ENCODE results near the gene MAMDC4.

Gene MAMDC4

DNA sequence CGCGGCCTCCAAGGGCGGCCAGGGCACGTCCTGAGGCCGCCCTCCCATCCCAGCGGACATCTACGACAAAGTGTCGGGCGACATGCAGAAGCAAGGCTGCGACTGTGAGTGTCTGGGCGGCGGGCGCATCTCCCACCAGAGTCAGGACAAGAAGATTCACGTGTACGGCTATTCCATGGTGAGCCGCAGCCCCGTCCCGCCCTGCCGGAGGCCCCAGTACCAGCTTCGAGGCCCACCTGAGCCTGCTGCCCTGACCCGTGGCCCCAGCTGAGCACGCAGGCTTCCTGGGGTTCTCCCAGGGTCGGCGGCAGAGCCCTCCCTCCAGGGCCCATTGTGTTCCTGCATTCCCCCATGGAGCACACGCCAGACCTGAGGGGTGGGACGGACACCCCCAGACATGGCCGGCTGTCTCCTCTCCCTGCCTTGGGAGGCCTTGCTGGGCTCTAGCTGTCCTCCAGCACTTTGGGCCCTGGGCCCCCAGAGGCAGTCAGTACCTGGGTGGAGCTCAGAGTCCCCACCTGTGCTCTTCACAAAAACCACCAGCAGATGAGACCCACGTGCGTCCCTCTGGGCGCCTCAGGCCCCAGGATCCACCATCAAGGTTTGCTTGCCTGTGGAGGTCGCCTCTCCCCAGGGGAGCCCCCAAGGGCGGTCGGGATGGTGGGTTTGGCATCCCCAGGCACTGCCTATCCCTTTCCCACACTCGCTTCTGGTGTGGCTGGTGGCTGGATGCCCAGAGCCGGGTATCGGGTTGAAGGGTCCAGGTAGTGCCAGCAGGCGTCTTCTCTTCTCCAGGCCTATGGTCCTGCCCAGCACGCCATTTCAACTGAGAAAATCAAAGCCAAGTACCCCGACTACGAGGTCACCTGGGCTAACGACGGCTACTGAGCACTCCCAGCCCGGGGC, 1.9 kb upstream of the MAMDC4 start:
- no peak for DNase-seq

- no peak for DNase-seq
Measured at GRCh38 chr9:136850866-136851775, 1.0 kb upstream of the MAMDC4 start.

DNA sequence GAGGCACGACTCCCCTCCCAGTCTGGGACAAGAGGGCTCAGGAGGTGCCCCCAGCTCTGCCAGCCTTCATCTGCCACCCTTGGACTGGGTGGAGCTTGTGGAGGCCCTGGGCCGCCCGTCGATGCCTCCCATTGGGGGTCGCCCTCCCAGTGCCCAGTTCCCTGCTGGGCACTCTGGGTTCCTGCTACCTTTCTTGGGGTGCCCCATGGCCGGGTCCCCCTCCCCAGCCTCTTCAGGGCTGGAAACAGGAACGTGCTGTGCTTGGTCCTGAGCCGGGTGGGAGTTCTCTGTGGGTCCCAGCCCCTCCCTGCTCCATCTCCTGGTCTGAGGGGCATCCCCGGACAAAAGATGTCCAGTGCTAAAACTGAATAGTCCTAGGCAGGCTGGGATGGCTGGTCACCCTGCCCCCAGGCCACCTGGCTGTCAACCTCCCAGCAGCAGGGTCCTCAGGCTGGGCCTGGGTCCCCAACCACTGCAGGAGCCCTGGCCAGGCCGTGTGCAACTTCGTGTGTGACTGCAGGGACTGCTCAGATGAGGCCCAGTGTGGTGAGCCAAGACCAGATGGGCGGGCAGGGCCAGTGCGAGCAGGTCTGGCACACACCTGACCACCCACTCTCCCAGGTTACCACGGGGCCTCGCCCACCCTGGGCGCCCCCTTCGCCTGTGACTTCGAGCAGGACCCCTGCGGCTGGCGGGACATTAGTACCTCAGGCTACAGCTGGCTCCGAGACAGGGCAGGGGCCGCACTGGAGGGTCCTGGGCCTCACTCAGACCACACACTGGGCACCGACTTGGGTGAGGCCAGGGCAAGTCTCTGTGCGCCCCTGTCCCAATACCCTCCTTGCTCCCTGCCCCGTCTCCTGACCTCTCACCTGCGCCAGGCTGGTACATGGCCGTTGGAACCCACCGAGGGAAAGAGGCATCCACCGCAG, 784 bp downstream of the MAMDC4 start:
- DNase-seq: no peak

DNA sequence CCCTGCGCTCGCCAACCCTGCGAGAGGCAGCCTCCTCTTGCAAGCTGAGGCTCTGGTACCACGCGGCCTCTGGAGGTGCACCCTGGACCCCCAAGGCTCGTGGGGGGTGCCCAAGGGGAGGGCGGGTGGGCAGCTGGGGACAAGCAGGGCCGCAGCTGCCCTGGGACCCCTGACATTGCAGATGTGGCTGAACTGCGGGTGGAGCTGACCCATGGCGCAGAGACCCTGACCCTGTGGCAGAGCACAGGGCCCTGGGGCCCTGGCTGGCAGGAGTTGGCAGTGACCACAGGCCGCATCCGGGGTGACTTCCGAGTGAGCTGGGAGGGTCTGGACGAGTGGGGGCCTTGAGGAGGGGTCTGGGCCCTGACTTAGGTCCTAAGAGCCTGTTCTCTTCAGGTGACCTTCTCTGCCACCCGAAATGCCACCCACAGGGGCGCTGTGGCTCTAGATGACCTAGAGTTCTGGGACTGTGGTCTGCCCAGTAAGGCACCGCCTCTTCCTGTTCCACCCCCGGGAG, 1.5 kb downstream of the MAMDC4 start:
- no peak for DNase-seq

- DNase-seq: no peak
Measured at GRCh38 chr9:136854113-136854841, 2.1 kb downstream of the MAMDC4 start.

GRCh38 chr9:136854842-136855460, 2.8 kb downstream of the MAMDC4 start:
- DNase-seq: no peak

- no peak for DNase-seq
Measured at GRCh38 chr9:136855461-136856078, 3.4 kb downstream of the MAMDC4 start.

GRCh38 chr9:136856079-136856476, 3.9 kb downstream of the MAMDC4 start:
- no peak for DNase-seq

- DNase-seq: no peak
Measured at GRCh38 chr9:136856541-136857141, 4.5 kb downstream of the MAMDC4 start.

GRCh38 chr9:136857166-136857565, 5.0 kb downstream of the MAMDC4 start:
- DNase-seq: no peak

DNA sequence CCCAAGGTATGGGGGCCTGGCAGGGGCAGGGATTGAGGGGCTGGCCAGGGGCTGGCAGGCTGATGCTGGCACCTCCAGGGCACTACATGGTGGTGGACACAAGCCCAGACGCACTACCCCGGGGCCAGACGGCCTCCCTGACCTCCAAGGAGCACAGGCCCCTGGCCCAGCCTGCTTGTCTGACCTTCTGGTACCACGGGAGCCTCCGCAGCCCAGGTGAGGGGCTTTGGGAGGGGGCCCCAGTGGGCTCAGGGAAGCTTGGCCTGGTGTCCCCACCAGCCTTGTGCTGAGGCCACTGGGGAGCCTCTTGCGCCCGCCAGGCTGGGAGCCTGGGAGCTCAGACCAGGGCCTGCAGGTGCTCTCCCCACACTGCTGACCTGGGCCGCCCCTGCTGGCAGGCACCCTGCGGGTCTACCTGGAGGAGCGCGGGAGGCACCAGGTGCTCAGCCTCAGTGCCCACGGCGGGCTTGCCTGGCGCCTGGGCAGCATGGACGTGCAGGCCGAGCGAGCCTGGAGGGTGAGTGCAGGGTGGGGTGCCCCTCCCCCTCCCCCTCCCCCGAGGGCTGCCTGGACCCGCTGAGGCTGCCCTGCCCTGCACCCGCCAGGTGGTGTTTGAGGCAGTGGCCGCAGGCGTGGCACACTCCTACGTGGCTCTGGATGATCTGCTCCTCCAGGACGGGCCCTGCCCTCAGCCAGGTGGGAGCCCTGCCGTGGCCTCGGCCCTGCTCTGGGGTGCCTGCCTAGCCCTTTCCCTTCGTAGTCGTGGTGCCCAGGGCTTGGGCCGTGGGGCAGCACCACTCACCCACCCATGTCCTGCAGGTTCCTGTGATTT, 5.7 kb downstream of the MAMDC4 start:
- DNase-seq: no peak

- no peak for DNase-seq
Measured at GRCh38 chr9:136858452-136858843, 6.3 kb downstream of the MAMDC4 start.

DNA sequence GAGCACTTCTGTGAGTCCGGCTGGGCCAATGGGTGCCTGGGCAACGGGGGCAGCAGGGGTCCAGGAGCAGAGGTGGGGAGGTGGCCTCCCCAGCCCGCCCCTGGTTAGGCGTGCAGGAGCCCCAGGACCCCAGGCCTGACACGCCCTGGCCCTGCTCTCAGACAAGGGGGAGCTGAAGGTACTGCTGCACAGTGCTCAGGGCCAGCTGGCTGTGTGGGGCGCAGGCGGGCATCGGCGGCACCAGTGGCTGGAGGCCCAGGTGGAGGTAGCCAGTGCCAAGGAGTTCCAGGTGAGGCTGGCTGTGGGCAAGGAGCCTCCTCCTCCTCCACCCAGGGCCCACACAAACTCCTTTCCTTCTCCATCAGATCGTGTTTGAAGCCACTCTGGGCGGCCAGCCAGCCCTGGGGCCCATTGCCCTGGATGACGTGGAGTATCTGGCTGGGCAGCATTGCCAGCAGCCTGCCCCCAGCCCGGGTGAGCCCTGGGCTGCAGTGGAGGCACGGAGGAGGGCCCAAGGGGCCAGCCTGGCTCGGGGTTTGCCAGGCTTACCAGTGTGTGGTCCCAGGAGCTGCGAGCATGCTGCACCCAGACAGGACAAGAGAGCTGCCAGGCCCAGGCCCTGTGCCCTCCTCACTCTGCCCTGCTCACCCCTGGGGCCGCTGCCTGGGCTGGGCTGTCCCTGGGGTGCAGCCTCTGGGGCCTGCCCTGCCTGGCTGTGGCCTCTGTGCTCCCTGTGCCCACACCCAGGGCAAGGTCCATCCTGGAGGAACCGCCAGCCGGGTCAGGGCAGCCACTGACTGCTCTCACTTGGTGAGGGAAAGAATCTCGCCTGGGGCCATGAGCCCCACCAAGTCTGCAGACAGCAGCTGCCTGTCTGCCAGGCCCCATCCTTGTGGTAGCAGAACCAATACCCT, 7.0 kb downstream of the MAMDC4 start:
- DNase-seq: no peak

DNA sequence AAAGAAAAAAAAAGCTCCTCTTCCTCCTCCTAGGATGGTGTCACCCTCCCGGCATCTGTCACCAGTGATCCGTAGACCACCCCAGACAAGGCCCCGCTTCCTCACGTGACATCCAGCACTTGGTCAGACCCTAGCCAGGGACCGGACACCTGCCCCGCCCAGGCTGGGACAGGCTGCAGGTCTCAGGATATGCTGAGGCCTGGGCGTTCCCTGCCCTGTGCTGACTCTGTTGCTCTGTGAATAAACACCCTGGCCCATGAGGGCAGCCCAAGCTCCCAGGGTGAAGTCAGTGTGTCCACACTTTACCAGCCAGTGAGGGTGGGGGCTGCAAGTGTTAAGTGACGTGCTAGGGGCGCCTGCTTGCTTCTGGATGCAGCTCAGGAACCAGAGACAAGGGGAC, 8.4 kb downstream of the MAMDC4 start:
- no peak for DNase-seq

DNA sequence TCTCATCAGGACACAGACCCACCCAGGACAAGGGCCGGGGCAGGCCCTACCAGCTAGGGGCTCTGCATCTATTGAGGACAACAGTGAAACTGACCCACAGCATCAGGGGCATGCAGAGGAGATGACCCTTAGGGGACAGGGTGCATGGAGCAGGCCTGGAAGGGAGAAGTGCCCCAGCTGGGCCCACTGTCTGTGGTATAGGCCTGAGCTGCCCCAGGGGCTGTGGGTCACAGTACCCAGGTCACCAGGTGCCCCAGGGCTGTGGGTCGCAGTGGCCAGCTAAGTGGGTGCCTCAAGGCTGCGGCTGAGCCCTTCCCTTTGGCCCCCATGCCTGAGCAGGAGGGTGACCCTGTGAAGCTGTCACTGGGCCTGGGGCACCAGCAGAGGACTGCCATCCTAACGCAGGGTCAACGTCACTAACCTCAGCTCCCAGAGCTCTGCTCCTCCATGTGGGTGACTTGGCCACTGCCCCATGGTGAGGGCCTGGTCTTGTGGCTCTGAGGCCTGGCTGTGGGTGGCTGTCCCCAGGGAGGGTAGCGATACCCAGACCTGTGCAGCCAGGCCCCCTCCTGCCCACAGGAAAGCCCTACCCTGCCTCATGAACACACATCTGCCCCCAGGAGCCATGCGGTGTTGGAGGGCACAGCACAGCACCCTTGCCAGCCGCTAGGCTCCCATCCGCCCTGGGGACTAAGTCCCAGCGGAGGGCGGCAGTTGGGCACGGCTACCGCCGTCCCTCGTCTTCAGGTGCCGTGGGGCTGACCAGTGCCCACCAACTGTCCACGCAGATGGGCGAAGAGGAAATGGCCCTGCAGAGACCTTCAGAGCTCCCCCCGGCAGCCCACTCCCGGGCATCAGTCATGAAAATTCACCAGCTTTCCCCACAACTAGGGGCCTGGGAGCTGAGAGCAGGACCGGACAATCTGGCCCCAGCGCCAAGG, 9.1 kb downstream of the MAMDC4 start:
- DNase-seq: no peak

GRCh38 chr9:136861874-136862457, 9.8 kb downstream of the MAMDC4 start:
- DNase-seq: no peak

All from NCI-H2171 treated with DMSO at 0.1 percent for 48 hours (cell line).